GM13976 (cell line): ENCODE data around the gene LIN28B.

Experiments
- DNase-seq: peaks from one replicate; pipeline ENCODE4 v3.0.0; 2012; ENCODE audit warnings: low spot score
- in situ Hi-C: fragments of 300-500 bp; cut with MboI; formaldehyde crosslinking; loops from one replicate; pipeline ENCODE4 v1.12.0; 2022; ENCODE audit warnings: low sequenced_read_pairs, mixed read lengths, inconsistent platforms; ENCODE audit not compliant: unreplicated experiment
- TF ChIP-seq, protein P1 (sequence below): IDR thresholded peaks from 2 replicates; pipeline ENCODE4 v1.5.1; 2012; ENCODE audit warnings: borderline replicate concordance, mild to moderate bottlenecking; ENCODE audit not compliant: insufficient read depth; ENCODE audit errors: extremely low read depth, missing control alignments, control extremely low read depth

LIN28B gene

DNA sequence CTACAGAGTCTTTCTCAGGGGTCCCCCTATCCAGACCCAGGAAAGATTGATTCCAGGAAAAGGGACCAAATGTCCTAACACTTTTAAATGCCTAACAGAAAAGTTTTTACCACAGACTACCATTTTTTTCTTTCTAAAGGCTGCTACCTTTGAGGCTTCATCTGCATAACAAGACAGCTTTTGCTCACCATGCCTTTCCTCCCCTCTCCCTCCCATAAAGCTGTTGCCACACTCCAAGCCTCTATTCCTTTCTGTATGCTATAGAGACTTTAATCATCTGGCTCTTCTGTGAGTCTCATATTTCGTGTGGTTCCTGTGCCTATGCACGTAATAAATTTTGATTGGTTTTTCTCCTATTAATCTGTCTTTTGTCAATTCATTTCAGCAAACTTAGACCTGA lies 26.0 kb upstream of the LIN28B start:
- no peak for DNase-seq
- in situ Hi-C loops: no loop called here
- TF ChIP-seq, protein P1, sequence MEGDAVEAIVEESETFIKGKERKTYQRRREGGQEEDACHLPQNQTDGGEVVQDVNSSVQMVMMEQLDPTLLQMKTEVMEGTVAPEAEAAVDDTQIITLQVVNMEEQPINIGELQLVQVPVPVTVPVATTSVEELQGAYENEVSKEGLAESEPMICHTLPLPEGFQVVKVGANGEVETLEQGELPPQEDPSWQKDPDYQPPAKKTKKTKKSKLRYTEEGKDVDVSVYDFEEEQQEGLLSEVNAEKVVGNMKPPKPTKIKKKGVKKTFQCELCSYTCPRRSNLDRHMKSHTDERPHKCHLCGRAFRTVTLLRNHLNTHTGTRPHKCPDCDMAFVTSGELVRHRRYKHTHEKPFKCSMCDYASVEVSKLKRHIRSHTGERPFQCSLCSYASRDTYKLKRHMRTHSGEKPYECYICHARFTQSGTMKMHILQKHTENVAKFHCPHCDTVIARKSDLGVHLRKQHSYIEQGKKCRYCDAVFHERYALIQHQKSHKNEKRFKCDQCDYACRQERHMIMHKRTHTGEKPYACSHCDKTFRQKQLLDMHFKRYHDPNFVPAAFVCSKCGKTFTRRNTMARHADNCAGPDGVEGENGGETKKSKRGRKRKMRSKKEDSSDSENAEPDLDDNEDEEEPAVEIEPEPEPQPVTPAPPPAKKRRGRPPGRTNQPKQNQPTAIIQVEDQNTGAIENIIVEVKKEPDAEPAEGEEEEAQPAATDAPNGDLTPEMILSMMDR: no peak

DNA sequence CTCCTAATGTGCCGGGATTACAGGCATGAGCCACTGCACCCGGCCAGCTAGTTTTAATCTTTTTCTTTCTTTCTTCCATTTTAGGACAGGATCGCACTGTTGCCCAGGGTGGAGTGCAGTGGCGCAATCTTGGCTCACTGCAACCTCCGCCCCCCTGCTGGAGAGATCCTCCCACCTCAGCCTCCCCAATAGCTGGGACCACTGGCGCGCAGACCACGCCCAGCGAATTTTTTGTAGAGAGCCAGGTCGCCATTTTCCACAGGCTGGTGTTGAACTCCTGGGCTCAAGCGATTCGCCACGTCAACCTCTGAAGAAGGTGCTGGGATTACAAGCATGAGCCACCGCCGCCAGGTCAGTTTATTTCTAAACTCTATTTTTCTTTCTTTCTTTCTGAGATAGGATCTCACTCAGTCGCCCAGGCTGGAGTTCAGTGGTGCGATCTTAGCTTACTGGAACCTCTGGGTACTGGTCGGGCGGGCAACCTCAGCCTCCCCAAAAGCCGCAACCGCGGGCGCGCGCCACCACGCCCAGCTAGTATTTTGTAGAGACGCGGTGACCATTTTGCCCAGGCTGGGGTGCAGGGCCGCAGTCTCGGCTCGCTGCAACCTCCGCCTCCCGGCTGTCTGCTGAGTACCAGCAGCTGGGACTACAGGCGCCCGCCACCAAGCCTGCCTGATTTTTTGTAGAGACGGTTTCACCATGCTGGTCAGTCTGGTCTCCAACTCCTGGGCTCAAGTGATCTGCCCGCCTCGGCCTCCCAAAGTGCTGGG lies 20.0 kb upstream of the LIN28B start:
- in situ Hi-C loops: no loop called here
- TF ChIP-seq, protein P1: no peak
- DNase-seq: no peak

DNA sequence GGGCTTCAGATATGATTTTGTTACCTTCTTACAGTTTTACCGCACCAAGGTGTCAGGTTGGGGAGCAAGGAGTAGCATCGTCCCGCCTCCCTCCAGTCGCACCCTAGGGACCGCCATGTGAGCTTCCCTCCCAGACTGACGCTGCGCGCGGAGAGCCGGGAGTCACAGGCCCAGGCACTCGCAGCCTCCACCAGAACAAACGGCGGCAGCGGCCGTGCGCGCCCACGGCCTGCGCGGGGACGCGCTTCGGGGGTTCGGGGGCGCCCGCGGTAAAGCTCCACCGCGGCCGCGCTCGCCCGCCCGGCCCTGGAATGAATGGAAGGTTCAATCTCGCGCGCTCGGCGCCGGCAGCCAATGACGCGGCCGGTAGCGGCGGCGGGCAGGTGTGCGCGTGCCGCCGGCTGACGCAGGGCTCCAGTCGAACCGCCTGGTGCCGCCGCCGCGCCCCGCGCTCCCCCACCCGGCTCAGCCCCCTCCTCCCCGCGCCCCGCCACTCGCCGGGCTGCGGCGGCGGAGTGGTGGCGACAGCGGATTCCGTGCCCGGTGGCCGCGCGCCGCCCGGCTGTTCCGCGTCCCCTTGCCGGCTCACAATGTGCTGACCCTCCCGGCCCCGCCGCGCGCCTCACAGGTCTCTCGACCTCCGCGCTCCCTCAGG lies 16.5 kb upstream of the LIN28B start:
- TF ChIP-seq, protein P1: no peak
- in situ Hi-C loops: no loop called here
- no peak for DNase-seq

DNA sequence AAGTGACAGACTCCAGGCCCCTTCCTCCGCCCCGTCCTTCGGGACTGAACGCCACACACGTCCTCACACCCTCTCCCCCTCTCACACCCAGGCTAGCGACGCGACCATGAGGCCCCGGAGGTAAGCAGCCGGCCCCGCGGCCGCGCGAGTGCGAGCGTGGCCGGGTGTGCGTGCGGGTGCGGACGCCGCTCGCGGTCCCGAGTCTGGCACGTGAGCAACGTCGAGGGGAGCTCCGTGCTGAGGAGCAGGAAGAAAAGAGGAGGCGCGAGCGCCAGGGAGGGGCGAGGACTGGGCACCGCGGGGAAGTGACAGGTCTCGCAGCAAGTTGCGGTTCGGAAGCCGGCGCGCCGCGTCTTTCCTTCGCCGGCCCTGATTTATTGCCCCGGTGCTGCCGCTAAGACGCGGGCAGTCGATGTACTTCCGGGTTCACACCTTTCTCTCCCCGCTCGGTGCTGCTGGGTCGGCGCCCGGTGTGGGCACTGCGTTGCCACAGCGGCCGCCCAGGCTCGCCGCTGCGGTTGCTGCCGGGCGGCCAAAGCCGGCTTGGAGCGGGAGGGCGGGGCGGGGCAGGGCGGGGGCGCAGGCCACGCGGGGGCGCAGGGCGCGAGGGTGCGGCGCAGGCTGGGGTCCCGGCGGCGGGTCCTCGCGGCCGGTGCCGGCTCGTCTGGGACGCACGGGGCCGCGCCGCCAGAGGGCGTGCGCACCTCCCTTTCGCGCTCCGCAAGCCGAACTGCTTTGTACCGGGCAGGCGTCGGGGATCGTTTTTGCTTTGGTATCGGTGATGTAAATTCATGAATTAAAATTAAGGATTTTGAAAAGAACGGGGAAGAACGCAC lies 15.8 kb upstream of the LIN28B start:
- in situ Hi-C loops: no loop called here
- peak; percentile 75 for DNase-seq
- TF ChIP-seq, protein P1: peak; percentile 71

DNA sequence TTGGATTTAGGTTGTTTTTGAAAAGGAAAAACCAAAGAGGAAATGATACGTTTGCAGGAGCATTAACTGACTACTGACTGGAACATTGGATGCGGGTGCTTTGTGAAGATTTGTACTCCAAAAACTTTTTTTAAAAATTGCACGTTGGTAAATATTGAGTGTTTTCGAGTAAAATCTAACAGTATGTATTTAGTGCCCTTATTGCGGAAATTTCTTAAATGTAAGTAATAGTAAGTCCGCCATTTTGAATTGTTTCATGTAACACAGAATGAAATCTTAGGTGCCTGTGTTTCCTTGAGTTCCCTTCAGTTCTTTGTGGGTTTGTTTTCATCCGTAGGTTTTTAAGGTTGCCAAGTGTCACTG lies 15.2 kb upstream of the LIN28B start:
- no peak for DNase-seq
- in situ Hi-C loops: no loop called here
- TF ChIP-seq, protein P1: no peak

DNA sequence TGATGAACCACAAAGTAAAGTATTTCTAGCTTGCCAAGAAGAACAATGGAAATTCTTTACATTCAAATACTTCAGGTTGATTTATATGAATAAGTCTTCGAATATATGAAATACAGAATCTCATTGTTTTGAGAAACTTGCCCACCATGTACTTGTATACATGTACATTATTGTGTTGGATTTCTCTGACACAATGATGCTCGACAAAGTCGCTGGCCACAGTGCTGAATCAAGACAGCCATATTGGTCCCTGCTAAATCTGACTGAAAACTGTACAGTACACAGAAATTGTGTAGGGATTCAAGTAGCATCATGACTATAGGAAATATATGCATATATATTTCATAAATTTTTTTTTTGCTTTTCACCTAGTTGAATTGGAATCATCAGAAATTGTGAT lies 13.1 kb upstream of the LIN28B start:
- no peak for DNase-seq
- TF ChIP-seq, protein P1: no peak
- in situ Hi-C loops: no loop called here
